SHP77 (cell line): ENCODE measurements around the gene EVI5.
"Not testable (repeated sequence)": the region's sequence is repeated elsewhere in the genome, so short reads cannot be mapped to it uniquely, and the experiment has no call there.

Source experiments
- DNase-seq, 2 experiments: peaks; one replicate each; lab custom pipeline; 2025; lab: John Stamatoyannopoulos, UW

The EVI5 gene

DNA sequence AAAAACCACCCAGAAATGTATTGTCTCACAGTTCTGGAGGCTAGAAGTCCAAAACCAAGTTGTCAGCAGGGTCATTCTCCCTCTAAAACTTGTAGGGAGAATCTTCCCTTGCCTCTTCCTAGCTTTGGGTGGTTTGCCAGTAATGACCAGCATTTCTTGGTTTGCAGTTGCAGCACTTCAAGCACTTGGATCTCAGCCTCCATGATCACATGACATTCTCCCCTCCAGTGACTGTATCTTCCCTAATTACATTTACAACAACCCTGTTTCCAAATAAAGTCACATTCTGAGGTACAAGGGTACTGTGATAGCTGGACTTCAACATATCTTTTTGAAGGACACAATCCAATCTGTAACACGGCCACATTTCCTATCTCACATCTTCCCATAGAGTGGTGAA lies 37.2 kb downstream of the EVI5 start:
- no peak for DNase-seq

DNA sequence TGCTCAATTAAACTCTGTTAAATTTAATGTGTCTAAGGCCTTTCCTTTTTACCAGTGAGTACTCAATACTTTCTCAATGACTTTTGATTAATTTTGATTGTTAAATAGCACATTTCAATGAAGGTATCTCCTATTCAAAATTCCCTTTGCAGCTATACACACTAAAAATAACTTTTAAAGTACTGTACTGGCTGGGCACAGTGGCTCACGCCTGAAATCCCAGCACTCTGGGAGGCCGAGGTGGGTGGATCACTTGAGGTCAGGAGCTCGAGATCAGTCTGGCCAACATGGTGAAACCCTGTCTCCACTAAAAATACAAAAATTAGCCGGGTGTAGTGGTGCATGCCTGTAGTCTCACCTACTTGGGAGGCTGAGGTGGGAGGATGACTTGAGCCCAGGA lies 38.7 kb downstream of the EVI5 start:
- DNase-seq: not testable (repeated sequence)

DNA sequence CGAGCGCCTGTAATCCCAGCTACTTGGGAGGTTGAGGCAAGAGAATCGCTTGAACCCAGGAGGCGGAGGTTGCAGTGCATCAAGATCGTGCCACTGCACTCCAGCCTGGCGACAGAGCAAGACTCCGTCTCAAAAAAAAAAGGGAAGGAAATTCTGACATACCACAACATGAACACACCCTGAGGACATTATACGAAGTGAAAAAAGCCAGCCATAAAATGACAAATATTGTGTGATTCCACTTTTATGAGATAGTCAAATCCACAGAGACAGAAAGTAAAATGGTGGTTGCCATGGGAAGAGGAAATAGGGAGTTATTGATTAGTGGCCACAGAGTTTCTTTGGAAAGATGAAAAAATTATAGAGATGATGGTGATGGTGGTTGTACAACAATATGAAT lies 41.7 kb downstream of the EVI5 start:
- DNase-seq: no peak

DNA sequence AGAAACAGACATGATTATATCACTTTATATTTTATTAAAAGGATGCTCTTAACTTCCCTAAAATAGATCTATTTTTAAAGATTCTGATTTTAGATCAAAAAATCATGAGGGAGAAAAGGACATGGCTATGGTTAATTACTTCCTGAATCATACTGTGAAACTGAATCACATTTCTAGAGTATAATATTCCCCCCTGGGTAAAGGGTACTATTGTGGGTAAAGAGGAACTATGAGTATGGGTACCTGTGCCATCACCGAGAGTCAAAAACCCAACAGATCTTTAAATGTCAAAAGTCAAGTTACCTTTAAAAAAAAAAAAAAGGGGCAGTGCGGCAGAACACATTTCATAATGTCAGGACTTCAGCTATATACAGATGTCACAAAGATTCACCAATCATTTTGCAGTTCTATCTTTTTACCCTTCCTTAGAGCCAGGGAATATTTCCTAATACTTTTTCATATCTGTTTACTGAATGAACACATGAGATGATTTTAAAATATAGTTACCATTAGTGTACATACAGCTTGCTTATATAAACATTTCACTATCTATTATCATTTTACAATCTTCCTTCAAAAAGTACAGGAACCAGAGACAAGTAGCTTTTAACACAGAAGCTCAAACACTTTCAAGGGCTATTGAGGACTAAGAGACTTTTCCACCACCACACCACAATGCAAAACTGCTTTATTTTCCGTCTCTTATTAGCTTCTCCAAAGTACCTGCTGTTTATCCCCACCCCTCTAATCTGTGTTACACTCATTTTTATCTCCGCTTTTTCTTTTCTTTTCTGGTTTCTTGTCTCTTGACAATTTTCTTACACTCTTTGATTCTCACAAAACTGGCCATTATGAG lies 45.0 kb downstream of the EVI5 start:
- DNase-seq: no peak

DNA sequence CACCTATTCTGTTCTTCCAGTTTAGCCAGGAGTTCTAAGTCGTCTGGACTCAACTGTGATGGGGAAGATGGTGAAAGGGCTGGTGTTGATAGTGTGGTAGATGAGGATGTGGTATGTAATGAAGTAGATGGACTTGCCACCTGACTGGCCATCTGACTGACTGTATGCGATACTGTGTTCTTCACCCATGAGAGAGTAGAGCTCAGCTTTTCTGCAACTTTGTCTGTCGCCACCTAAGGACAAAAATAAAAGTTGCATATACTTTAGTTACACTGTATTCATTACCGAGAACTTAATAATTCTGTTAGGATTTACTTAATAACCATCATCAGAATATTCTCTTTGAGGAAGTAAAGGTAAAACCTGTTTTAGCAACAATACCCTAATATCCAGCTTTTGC lies 48.5 kb downstream of the EVI5 start:
- DNase-seq: no peak

DNA sequence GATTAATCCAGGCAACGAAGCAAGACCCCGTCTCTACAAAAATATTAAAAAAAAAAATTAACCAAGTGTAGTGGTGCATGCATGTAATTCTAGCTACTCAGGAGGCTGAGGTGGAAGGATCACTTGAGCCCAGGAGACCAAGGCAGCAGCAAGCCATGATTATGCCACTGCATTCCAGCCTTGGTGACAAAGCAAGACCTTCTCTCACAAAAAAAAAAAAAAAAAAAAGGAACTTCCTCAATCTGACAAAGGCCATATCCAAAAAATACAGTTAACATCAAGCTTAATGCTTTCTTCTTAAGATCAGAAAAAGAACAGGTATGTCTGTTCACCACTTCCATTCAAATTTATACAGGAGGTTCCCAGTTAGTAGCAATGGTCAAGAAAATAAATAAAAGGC lies 54.4 kb downstream of the EVI5 start:
- DNase-seq: no peak

DNA sequence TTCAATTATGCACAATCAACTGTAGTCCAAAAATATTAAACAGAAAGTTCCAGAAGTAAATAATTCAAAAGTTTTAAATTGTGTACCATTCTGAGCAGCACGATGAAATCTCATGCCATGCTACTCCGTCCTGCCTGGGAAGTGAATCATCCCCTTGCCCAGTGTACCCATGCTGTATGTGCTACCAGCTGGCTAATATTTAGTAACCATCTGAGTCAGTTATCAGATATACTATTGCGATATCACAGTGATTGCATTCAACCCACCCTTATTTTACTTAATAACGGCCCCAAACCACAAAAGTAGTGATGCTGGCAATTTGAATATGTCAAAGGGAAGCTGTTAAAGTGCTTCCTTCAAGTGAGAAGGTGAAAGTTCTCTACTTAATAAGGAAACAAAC lies 56.2 kb downstream of the EVI5 start:
- no peak for DNase-seq

DNA sequence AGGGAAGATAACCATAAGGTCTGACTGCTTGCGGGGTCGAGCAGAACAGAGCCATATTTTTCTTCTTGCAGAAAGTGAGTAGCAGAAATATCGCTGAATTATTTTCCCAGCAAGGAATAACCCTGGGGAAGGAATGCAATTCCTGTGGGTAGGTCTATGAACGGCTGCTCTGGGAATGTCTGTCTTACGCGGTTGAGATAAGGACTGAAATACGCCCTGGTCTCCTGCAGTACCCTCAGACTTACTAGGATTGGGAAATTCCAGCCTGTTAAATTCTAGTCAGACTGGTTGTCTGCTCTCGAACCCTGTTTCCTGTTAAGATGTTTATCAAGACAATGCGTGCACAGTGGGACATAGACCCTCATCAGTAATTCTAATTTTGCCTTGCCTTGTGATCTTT lies 61.2 kb downstream of the EVI5 start:
- DNase-seq: not testable (repeated sequence)

DNA sequence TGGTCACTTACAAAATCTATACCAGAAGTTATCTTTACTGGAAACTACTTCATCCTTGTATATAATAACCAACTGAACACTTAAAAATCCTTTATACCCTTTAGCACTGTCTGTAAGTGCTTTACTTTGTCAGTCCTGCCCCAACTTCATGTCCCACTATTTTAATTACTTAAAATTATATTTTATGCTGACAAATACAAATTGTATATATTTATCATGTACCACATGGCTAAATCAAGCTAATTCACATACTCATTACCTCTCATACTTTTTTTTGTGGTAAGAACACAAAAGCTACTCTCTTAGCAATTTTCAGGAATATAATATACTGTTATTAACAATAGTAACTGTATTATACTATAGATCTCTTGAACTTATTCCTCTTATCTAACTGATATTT lies 63.0 kb downstream of the EVI5 start:
- no peak for DNase-seq

DNA sequence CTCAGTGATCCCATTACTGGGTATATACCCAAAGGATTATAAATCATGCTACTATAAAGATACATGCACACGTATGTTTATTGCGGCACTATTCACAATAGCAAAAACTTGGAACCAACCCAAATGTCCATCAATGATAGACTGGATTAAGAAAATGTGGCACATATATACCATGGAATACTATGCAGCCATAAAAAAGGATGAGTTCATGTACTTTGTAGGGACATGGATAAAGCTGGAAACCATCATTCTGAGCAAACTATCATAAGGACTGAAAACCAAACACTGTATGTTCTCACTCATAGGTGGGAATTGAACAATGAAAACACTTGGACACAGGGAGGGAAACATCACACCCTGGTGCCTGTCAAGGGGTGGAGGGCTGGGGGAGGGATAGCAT lies 63.8 kb downstream of the EVI5 start:
- not testable (repeated sequence) for DNase-seq

DNA sequence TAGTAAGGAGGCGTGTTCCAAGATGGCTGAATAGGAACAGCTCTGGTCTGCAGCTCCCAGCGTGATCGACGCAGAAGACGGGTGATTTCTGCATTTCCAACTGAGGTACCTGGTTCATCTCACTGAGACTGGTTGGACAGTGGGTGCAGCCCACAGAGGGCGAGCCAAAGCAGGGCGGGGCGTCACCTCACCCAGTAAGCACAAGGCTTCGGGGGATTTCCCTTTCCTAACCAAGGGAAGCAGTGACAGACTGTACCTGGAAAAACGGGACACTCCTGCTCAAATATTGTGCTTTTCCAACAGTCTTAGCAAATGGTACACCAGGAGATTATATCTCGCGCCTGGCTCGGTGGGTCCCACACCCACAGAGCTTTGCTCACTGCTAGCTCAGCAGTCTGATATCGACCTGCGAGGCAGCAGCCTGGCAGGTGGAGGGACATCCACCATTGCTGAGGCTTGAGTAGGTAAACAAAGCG lies 69.4 kb downstream of the EVI5 start:
- peak in 1 of 2 experiments; percentile 5 for DNase-seq

DNA sequence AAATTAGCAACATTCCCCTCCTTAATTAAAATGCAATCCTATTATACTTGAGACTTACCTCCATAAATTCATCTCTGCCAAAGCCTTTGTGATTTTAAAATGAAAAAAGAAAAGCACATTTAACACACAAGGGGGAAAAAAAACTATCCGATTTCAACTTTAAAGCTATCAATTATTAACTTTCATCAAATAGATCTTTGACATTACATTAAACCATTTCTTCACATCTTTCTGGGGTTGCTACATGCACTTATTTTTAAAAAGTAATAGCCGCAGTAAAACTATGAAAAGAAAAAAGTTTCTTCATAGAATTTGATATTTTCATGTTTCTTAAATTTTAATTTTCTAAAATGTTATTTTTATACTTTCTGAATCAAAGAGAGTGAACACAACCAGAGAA lies 71.0 kb downstream of the EVI5 start:
- no peak for DNase-seq

DNA sequence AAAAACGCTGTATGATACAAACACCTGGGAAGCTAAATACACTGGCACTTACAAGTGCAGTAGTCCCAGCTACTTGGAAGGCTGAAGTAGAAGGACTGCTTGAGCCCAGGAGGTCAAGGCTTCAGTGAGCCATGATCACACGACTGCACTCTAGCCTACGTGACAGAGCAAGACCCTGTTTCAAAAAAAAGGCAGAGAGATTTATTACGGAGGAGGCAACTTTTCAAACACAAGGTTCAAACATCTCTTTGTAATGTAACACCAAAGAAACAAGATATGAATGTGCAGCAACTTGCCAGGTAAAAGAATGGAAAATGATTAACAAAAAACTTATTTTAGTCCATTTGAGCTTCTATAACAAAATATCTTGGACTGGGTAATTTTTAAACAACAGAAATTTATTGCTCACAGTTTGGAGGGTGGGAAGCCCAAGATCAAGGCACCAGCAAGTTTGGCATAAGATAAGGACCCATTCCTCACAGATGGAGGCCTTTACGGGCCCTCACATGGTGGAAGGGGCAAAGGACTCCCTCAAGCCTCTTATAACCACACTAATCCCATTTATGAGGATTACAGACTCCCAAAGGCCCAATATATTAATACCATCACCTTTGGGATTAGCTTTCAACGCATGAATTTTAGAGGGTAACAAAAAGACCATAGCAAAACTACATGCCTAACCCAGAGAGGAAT lies 73.3 kb downstream of the EVI5 start:
- DNase-seq: no peak

DNA sequence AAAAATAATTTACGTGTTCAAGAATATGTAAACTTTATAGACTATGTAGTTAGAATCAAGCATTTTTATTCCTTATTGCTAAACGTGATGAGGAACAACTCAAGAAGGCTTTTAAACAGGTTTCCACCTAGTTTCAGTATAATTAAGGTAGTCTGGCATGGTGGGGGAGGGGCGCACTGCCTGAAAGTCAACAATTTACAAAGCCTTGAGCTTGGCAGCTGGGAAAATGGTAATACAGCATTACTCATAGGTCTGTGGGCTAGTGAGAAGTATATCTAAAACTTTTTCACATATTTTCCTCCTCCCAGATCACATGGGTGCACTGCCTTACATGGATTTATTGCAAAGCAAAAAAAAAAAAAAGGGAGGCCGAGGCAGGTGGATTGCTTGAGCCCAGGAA lies 75.2 kb downstream of the EVI5 start:
- peak in 1 of 2 experiments; percentile 2 for DNase-seq

DNA sequence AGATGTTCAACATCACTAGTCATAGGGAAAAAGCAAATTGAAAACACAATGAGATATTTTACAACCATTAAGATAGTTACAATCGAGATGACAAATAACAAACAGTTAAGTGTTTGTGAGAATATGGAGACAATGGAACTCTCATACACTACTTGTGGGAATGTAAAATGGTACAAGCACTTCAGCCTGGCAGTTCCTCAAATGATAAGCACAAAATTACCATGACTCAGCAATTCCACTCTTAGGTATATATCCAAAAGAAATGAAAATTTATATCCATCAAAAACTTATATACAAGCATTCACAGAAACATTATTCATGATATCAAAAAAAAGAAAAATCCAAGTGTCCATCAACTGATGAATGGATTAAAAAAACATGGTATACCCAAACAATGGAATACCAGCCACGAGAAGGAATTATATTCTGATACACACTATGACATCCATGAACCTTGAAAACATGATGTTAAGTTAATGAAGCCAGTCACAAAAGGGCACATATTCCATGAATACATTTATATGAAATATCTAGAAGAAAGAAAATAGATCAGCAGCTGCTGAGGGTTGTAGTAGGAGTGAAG lies 76.4 kb downstream of the EVI5 start:
- no peak for DNase-seq

DNA sequence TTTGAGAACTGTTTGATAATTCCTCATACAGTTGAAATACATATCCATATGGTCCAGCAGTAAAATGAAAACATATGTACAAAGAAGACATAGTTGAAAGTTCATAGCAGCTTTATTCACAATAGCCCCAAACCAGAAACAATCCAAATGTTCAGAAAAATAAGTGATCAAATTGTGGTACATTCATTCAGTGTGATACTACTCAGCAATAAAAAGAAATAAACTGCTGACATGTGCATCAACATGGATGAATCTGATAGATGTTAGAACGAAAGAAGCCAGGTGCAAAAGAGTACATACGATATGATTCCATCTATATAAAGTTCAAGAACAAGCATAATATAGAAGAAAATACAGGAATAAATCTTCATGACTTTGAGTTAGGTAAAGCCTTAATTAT lies 77.2 kb downstream of the EVI5 start:
- DNase-seq: no peak

DNA sequence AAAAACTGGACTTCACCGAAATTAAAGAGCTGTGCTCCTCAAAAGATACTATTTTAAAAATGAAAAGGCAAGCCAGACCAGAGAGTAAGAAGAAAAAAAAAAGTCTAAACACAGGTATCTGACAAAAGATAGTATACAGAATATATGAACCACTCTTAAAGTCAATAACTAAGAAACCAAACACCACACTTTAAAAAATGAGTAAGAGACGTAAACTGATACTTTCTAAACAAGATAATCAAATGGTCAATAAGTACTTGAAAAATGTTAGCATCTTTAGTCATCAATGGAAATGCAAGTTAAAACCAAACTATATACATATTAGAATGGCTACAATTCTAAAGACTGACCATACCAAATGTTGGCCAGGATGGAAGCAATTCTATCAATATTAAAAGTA lies 77.6 kb downstream of the EVI5 start:
- DNase-seq: no peak

DNA sequence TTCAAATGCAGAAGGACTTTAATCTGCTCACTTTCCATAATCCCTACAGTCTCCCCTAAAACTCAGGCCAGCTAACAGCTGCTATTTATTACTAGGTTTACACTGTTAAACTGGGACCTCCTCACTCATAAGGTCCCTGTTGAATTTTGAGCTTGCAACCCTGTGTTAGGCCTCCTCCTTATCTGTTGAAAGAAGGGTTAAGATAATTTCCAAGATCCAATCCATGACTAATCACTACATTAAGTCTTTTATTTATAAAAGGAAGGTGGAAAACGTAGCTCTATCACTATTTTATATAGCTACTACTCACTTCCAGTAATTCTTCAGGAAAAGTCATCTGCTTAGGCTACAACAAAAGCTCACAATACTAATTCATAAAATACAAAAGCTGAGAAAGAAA lies 79.5 kb downstream of the EVI5 start:
- DNase-seq: no peak

DNA sequence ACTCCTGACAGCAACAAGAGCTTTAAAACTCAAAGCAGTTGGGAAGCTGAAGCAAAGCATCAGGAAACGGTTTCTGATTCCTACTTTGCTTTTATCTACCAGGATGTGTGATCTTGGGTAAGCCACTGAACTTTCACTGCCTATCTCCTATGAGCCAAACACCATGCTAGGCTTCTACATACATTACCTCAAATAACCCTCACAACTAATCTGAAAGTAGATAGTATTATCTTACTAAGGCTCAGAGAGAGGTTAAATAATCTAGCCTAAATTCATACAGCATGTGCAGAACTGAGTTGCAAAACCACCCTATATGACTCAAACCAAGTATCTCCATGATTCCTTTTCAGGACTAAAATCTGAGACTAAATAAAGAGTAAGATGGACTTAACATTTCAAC lies 83.8 kb downstream of the EVI5 start:
- DNase-seq: no peak

DNA sequence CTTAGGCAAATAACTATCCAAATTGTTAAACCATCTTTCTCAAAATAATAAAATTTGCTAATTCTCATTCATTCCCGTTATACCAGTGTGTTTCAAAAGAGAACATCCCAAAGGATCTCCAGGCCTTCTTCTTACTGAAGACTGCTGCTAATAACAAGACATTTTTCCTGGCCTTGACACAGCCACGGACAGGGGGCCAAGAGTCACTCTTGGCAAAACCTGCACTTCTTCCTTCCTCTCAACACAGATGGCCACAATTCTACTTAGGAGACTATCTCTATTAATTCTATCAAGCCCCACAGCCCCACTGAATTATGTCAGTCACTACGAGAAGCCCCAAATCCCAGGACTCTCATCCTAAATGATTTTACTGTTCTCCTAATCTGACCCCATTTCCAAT lies 86.0 kb downstream of the EVI5 start:
- DNase-seq: no peak

DNA sequence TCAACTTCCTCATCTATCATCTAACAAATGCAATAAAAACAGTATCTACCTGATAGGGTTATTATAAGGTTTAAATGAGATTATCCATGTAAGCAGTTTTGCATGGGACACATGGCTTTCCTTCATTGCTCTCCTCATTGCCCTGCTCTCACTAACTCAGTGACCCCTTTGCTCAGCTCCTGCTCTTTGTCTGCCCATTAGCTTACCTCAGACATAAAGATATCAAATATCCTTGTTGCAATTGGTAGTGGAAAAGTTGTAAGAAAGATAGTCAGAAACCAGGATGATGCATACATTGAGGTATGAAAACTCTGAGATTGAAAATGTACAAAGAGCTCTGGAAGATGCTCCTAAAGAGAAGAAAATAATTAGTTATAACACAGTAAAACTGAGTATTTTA lies 89.8 kb downstream of the EVI5 start:
- DNase-seq: no peak

DNA sequence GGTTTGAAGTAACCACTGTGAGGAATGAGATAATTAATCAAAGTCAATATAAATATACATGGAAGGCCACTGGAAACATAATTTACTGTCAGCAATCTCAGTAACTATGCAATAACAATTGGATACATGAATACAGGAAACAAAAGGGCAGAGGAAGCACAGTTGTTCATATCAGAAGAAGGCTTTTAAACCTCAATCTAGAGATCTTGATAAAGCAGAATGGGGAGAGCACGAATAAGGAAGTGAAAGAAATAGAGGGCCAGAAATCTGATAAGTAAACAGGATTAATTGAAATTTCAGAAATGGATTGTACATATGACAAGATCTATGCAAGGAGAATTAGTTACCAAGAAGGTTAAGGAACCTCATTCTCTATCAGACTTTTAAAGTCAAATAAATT lies 93.0 kb downstream of the EVI5 start:
- no peak for DNase-seq

DNA sequence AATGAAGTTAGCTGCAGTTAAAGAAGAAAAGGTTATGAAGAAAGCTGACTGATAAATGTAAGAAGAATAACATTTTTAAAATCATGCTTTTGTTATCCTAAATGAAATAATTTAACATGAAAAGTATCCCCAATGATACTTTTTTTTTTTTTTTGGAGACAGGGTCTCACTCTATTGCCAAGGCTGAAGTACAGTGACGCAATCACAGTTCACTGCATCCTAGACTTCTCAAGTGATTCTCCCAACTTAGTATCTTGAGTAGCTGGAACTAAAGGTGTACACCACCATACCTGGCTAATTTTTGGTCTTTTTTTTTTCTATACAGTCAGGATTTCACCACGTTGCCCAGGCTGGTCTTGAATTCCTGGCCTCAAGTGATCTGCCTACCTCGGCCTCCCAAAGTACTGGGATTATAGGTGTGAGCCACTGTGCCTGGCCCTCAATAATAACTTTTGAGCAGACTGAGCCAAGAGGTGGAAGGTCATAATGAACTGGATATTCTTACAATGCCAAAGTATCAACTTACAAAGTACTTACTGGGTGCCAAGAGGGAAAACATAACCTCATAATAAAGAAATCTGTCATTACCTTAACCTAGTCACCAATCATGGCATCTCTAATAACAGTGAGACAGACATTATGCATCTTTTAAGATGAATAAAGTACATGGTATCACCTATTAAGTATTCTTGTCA lies 94.5 kb downstream of the EVI5 start:
- DNase-seq: no peak
